Measurements from ENCODE around the gene ZDHHC20. TPM values are rescaled to one million over a fixed set of nuclear protein-coding genes. Genes with fewer than 3 reads are reported as not detected.

The ZDHHC20 gene, protein sequence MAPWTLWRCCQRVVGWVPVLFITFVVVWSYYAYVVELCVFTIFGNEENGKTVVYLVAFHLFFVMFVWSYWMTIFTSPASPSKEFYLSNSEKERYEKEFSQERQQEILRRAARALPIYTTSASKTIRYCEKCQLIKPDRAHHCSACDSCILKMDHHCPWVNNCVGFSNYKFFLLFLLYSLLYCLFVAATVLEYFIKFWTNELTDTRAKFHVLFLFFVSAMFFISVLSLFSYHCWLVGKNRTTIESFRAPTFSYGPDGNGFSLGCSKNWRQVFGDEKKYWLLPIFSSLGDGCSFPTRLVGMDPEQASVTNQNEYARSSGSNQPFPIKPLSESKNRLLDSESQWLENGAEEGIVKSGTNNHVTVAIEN
- 33.0 and 38.5 TPM in 2 replicates for total RNA-seq (2013; cell fraction: nucleolus; rRNA removed)
- 36.7 and 52.0 TPM in 2 replicates for total RNA-seq (2014; rRNA removed)
- total RNA-seq (2014; rRNA removed; fragmentation: Illumina TruSeq; extraction: Trizol): 48.4 and 50.7 TPM in 2 replicates
- 43.4 and 51.5 TPM in 2 replicates for total RNA-seq (2021)
- 8.5 TPM for polyA plus RNA-seq (2011; ENCODE audit: low read depth)
- 41.7 and 73.4 TPM in 2 replicates for polyA plus RNA-seq (2011; rRNA removed)
- polyA plus RNA-seq (2011; cell fraction: cytosol; rRNA removed): 12.0 and 15.7 TPM in 2 replicates
- 12.9 and 13.4 TPM in 2 replicates for polyA plus RNA-seq (2011; cell fraction: nucleus; rRNA removed)
- polyA plus RNA-seq (2012): 19.0 and 22.7 TPM in 2 replicates
- polyA plus RNA-seq (2014; fragmentation: Illumina TruSeq; extraction: Trizol): 46.2 and 57.8 TPM in 2 replicates
- 10 to 100 TPM in 1 of 2 experiments, 1 to 10 TPM in 1; 8.6 to 12.3 TPM for polyA plus RNA-seq (2014; fragmentation: Nextera tagmentation; extraction: Ambion mirVana)
- 21.1 and 24.9 TPM in 2 replicates for polyA plus RNA-seq (2014; rRNA removed)
- 10 to 100 TPM; 41.7 to 47.2 TPM for polyA plus RNA-seq (2016; fragmentation: Nextera tagmentation; extraction: Ambion mirVana)
- polyA minus RNA-seq (2011; rRNA and poly(A)+ RNA removed): 38.6 and 44.3 TPM in 2 replicates
- polyA minus RNA-seq (2011; cell fraction: cytosol; rRNA and poly(A)+ RNA removed): 16.3 and 21.6 TPM in 2 replicates
- 8.7 and 9.4 TPM in 2 replicates for polyA minus RNA-seq (2011; cell fraction: nucleus; rRNA and poly(A)+ RNA removed)
- percentile 84 among the genes with signal in this experiment for Bru-seq, nascent RNA
- percentile 88 among the genes with signal in this experiment for BruChase-seq, experiment 1, labeled RNA remaining after a 6-hour chase
- percentile 86 among the genes with signal in this experiment for BruChase-seq, experiment 2, labeled RNA remaining after a 2-hour chase
- long read RNA-seq, experiment 1, partial matches to known transcripts: 0 of 2 reads
- long read RNA-seq, experiment 1, other reads (novel, unspliced or antisense): 1 of 2 reads
- long read RNA-seq, experiment 2, full-length matches to known transcripts: 3 of 23 reads
- long read RNA-seq, experiment 2, partial matches to known transcripts: 4 of 23 reads
- long read RNA-seq, experiment 2, other reads (novel, unspliced or antisense): 16 of 23 reads

DNA sequence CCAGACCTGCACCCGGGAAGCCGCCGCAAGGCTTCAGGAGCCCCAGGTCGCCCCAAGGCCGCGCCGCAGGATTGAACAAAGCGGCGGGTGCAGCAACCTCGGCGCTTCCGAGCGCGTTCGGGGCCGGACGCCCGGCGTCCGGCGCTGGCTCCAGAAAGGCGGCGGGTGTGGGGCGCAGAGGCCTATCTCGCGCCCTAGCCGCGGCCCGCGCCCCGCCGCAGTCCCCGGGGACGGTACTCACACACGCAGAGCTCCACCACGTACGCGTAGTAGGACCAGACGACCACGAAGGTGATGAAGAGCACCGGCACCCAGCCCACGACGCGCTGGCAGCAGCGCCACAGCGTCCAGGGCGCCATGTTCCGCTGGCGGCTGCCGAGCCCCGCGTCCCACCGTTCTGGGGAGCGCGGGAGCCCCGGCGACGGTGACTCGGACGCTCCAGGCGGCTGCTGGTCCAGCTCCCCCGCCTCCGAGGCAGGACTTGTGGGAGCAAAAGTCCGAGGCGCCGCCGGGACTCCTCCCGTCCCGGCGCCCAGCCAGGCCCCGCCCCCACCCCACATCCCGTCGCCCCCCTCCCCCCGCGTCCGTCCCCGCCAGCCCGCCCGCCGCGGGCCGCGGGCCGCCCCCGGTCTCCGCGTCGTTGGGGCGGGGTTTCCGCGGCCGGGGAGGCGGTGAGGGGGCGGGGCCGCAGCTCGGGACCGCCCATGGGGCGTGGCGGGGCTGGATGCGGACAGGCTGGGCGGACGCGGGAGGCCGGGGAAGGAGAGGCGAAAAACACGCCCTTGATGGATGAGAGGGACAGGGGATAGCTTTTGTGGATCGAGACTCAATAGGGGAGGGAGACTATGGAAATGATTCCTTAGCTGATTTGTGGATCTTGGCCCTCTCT, at the start of gene ZDHHC20:
TSS of gene ZDHHC20 (minus strand) at position 491 of the 889 bp plus-strand sequence. CDS start at position 359, 132 bp downstream.
- in situ Hi-C loops (cut with MboI) (no loop called here), intact Hi-C loops (cut with micrococcal nuclease; ENCODE audit: unreplicated experiment) (loop anchor here (5.0 kb wide), 1 partner anchor 162 kb away; no protein-coding TSS in a partner anchor)
- Histone ChIP-seq H3K79me2 (ENCODE audit: control insufficient read depth, insufficient read depth, low read length) (peaks cover 38% of the 10 kb centered on the region), H3K27me3 (replicated peaks in 1 of 2; ENCODE audit: control insufficient read depth in 2 of 2, insufficient read depth in 2 of 2, low read length in 1 of 2) (no peaks in the 10 kb centered on the region), H3K9me3 (replicated peaks; ENCODE audit: control insufficient read depth, insufficient read depth, low read length) (no peaks in the 10 kb centered on the region; the same call in 1 of the 3 replicates), H4K20me1 (ENCODE audit: control insufficient read depth, insufficient read depth) (no peaks in the 10 kb centered on the region), H3K4me3 (peak within 1 kb of the TSS; percentile 74), H3K4me2 (ENCODE audit: control insufficient read depth, insufficient read depth) (peak within 1 kb of the TSS; percentile 84), H3K36me3 (ENCODE audit: control insufficient read depth in 2 of 2, insufficient read depth in 2 of 2, low read length in 1 of 2) (no peaks in the 10 kb centered on the region), H3K27ac (ENCODE audit: control insufficient read depth, insufficient read depth) (peak within 1 kb of the TSS; percentile 78), H3K4me1 (ENCODE audit: control insufficient read depth, insufficient read depth, low read length) (peaks cover 4% of the 10 kb centered on the region; the same call in 1 of the 2 replicates), H3K9ac (ENCODE audit: control insufficient read depth, insufficient read depth, low read length) (peak within 1 kb of the TSS; percentile 91), H2AFZ (ENCODE audit: control insufficient read depth, low read depth, low read length) (peak within 1 kb of the TSS; percentile 91)
- ATAC-seq (peak; percentile 87), DNase-seq (ENCODE audit: low read depth, low spot score) (no peak), FAIRE-seq (no peak)
- under 1% methylated on average over 66 of the region's 107 CpGs for WGBS (ENCODE audit: insufficient coverage, insufficient replicate concordance, low lambda C conversion rate, missing lambda C conversion rate)
- POLR2A ChIA-PET: interaction anchor here (0.5 kb wide), 1 partner anchor 988 kb away, joined by 3 read pairs; no protein-coding TSS in a partner anchor
- SMC1A ChIA-PET (ENCODE audit: uncharacterized antibody, unreplicated experiment): interaction anchor here (0.7 to 1.7 kb wide), 5 partner anchors 18 to 282 kb away, joined by 3 to 7 read pairs (median 3); partner anchors contain the start of genes MRPL57 and SKA3
- RAD21 ChIA-PET (ENCODE audit: unreplicated experiment): interaction anchor here (0.6 to 1.7 kb wide), 5 partner anchors 18 to 161 kb away, joined by 3 to 7 read pairs (median 3); no protein-coding TSS in a partner anchor
- no TSS peak for BruUV-seq (replicated peaks)
- CTCF ChIA-PET: interaction anchor here (0.6 to 2.4 kb wide), 6 partner anchors 16 to 1387 kb away, joined by 3 to 17 read pairs (median 4); no protein-coding TSS in a partner anchor
- no peak for TF ChIP-seq MTA3 (IDR thresholded peaks at IDR 0.05; ENCODE audit: borderline replicate concordance, low read length)
- no peak for TF ChIP-seq ZZZ3 (IDR thresholded peaks at IDR 0.05; ENCODE audit: control insufficient read depth, insufficient read length, low read depth)
- peak; percentile 85 for TF ChIP-seq POLR2A (IDR thresholded peaks at IDR 0.05; ENCODE audit: low read depth, low read length)
- TF ChIP-seq NFIC (IDR thresholded peaks at IDR 0.05; ENCODE audit: low read depth, low read length): no peak
- TF ChIP-seq SIN3A (IDR thresholded peaks at IDR 0.05; ENCODE audit: low read depth, low read length): 0 out of 2 replicates have a peak, but pooled peaks have one; percentile 44
- peak in 1 of 2 experiments; percentile 9; a peak in 1 of 4 replicates for TF ChIP-seq BHLHE40 (IDR thresholded peaks at IDR 0.05; ENCODE audit: borderline replicate concordance in 1 of 2, low read depth in 2 of 2, low read length in 1 of 2)
- TF ChIP-seq, protein P1, sequence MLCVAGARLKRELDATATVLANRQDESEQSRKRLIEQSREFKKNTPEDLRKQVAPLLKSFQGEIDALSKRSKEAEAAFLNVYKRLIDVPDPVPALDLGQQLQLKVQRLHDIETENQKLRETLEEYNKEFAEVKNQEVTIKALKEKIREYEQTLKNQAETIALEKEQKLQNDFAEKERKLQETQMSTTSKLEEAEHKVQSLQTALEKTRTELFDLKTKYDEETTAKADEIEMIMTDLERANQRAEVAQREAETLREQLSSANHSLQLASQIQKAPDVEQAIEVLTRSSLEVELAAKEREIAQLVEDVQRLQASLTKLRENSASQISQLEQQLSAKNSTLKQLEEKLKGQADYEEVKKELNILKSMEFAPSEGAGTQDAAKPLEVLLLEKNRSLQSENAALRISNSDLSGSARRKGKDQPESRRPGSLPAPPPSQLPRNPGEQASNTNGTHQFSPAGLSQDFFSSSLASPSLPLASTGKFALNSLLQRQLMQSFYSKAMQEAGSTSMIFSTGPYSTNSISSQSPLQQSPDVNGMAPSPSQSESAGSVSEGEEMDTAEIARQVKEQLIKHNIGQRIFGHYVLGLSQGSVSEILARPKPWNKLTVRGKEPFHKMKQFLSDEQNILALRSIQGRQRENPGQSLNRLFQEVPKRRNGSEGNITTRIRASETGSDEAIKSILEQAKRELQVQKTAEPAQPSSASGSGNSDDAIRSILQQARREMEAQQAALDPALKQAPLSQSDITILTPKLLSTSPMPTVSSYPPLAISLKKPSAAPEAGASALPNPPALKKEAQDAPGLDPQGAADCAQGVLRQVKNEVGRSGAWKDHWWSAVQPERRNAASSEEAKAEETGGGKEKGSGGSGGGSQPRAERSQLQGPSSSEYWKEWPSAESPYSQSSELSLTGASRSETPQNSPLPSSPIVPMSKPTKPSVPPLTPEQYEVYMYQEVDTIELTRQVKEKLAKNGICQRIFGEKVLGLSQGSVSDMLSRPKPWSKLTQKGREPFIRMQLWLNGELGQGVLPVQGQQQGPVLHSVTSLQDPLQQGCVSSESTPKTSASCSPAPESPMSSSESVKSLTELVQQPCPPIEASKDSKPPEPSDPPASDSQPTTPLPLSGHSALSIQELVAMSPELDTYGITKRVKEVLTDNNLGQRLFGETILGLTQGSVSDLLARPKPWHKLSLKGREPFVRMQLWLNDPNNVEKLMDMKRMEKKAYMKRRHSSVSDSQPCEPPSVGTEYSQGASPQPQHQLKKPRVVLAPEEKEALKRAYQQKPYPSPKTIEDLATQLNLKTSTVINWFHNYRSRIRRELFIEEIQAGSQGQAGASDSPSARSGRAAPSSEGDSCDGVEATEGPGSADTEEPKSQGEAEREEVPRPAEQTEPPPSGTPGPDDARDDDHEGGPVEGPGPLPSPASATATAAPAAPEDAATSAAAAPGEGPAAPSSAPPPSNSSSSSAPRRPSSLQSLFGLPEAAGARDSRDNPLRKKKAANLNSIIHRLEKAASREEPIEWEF (IDR thresholded peaks at IDR 0.05; ENCODE audit: insufficient replicate concordance, low read depth, low read length): no peak
- TF ChIP-seq EZH2 (IDR thresholded peaks at IDR 0.05; ENCODE audit: borderline replicate concordance, control insufficient read depth, low read depth, low read length): no peak
- TF ChIP-seq NFYB (IDR thresholded peaks at IDR 0.05; ENCODE audit: insufficient read depth, low read depth, low read length): no peak
- no peak for TF ChIP-seq ASH2L (IDR thresholded peaks at IDR 0.05; ENCODE audit: borderline replicate concordance, low read depth)
- no peak for TF ChIP-seq YBX1 (IDR thresholded peaks at IDR 0.05)
